Skeletal muscle tissue (tissue), 4 donors: Measurements from ENCODE around the gene PCK2. TPM values are rescaled to one million over a fixed set of nuclear protein-coding genes. Genes with fewer than 3 reads are reported as not detected.
A peak's percentile ranks its signal among the peaks of the same experiment; 100 is the strongest.

Source experiments
- H3K27ac ChIP-seq: one replicate; pipeline ENCODE4 v1.7.0; 2013; ENCODE audit warnings: mild to moderate bottlenecking, low read depth, low read length, inconsistent platforms
- H3K27me3 ChIP-seq, 3 donors: one replicate each; pipeline ENCODE4 v1.7.0; 2013; ENCODE audit warnings: low read length in 3 of 3; ENCODE audit not compliant: control insufficient read depth in 3 of 3, insufficient read depth in 3 of 3
- H3K36me3 ChIP-seq, 3 donors: one replicate each; pipeline ENCODE4 v1.7.0; 2013; ENCODE audit warnings: low read length in 3 of 3; ENCODE audit not compliant: control insufficient read depth in 3 of 3, insufficient read depth in 3 of 3
- H3K4me1 ChIP-seq, 3 donors: one replicate each; pipeline ENCODE4 v1.7.0; 2013; ENCODE audit warnings: low read length in 3 of 3, mild to moderate bottlenecking in 3 of 3; ENCODE audit not compliant: control insufficient read depth in 3 of 3, insufficient read depth in 3 of 3
- H3K4me3 ChIP-seq, 3 donors: one replicate each; pipeline ENCODE4 v1.7.0; 2013; ENCODE audit warnings: low read length in 3 of 3
- H3K9ac ChIP-seq, 3 donors: one replicate each; pipeline ENCODE4 v1.7.0; 2013; ENCODE audit warnings: low read length in 3 of 3, mild to moderate bottlenecking in 3 of 3, moderate library complexity in 2 of 3, low read depth in 1 of 3
- H3K9me3 ChIP-seq, 3 donors: one replicate each; pipeline ENCODE4 v1.7.0; 2013; ENCODE audit warnings: low read length in 3 of 3; ENCODE audit not compliant: control insufficient read depth in 3 of 3
- total RNA-seq: library from RNA; depleted of rRNA; stranded (reverse); fragments of >200 nt; gene quantifications from one replicate; pipeline ENCODE4 v1.2.3, GENCODE V29; 2014
- donor health status: Osteomylitis.

The PCK2 gene
- total RNA-seq, 1 donor from 2014 or later: 3.7 TPM

- peak within 1 kb of the TSS; percentile 97 for H3K27ac ChIP-seq
- peaks cover 25 to 31% (median 26%) of the 10 kb centered on the region in 3 donors for H3K36me3 ChIP-seq
- H3K27me3 ChIP-seq: no peaks in the 10 kb centered on the region
- peak within 1 kb of the TSS; percentile 88 to 100 (median 99) for H3K9ac ChIP-seq
- H3K4me3 ChIP-seq: peak within 1 kb of the TSS; percentile 93 to 98 (median 98)
- H3K9me3 ChIP-seq: no peaks in the 10 kb centered on the region
- H3K4me1 ChIP-seq: peaks cover 21 to 23% (median 21%) of the 10 kb centered on the region in 3 donors
These were observed 20.7 kb downstream of the PCK2 start, which contains the start of the genes DCAF11 and NRL for GRCh38 chr14:24114532-24115421. DCAF11 (plus strand) TSS chr14:24114777; CDS start chr14:24115595, 818 bp downstream. NRL (minus strand) TSS chr14:24114949; CDS start chr14:24082848, 32,101 bp downstream.

GRCh38 chr14:24115422-24116127 is 21.5 kb downstream of the PCK2 start:
- peaks cover 21 to 23% (median 21%) of the 10 kb centered on the region in 3 donors for H3K4me1 ChIP-seq
- H3K4me3 ChIP-seq: peak overlapping the region; percentile 85 to 98 (median 98)
- H3K27ac ChIP-seq: peak overlapping the region; percentile 97
- H3K9ac ChIP-seq: peak overlapping the region; percentile 88 to 100 (median 94)
- H3K27me3 ChIP-seq: no peaks in the 10 kb centered on the region
- no peaks in the 10 kb centered on the region for H3K9me3 ChIP-seq
- H3K36me3 ChIP-seq: peaks cover 30 to 36% (median 31%) of the 10 kb centered on the region in 3 donors

GRCh38 chr14:24116128-24116814 is 22.2 kb downstream of the PCK2 start:
- Histone ChIP-seq H3K4me3 (peak overlapping the region; percentile 85 to 98 (median 98)), H3K4me1 (peaks cover 21 to 23% (median 21%) of the 10 kb centered on the region in 3 donors), H3K27me3 (no peaks in the 10 kb centered on the region), H3K27ac (no peak overlapping the region), H3K36me3 (peaks cover 37 to 43% (median 38%) of the 10 kb centered on the region in 3 donors), H3K9me3 (no peaks in the 10 kb centered on the region), H3K9ac (peak overlapping the region; percentile 88 to 100 (median 94))

GRCh38 chr14:24117179-24117578 is 23.1 kb downstream of the PCK2 start:
- Histone ChIP-seq H3K9ac (peak overlapping the region in 1 of 3 donors; percentile 0), H3K27ac (no peak overlapping the region), H3K27me3 (no peaks in the 10 kb centered on the region), H3K4me1 (peaks cover 21 to 23% (median 21%) of the 10 kb centered on the region in 3 donors), H3K9me3 (no peaks in the 10 kb centered on the region), H3K4me3 (no peak overlapping the region), H3K36me3 (peaks cover 44 to 50% (median 44%) of the 10 kb centered on the region in 3 donors)

- H3K4me3 ChIP-seq: no peak overlapping the region
- H3K4me1 ChIP-seq: peaks cover 15 to 19% (median 17%) of the 10 kb centered on the region in 3 donors
- H3K9ac ChIP-seq: peak overlapping the region in 1 of 3 donors; percentile 3
- H3K27ac ChIP-seq: no peak overlapping the region
- peaks cover 59 to 66% (median 62%) of the 10 kb centered on the region in 3 donors for H3K36me3 ChIP-seq
- no peaks in the 10 kb centered on the region for H3K27me3 ChIP-seq
- H3K9me3 ChIP-seq: no peaks in the 10 kb centered on the region
These were observed 25.6 kb downstream of the PCK2 start for GRCh38 chr14:24119691-24120090.

GRCh38 chr14:24121210-24121609 is 27.1 kb downstream of the PCK2 start:
- H3K27ac ChIP-seq: no peak overlapping the region
- peaks cover 4 to 8% (median 6%) of the 10 kb centered on the region in 3 donors for H3K4me1 ChIP-seq
- H3K9me3 ChIP-seq: no peaks in the 10 kb centered on the region
- no peaks in the 10 kb centered on the region for H3K27me3 ChIP-seq
- peaks cover 59 to 66% (median 62%) of the 10 kb centered on the region in 3 donors for H3K36me3 ChIP-seq
- H3K9ac ChIP-seq: no peak overlapping the region
- H3K4me3 ChIP-seq: no peak overlapping the region

GRCh38 chr14:24122416-24122815 is 28.3 kb downstream of the PCK2 start:
- H3K36me3 ChIP-seq: peaks cover 57% of the 10 kb centered on the region in 3 donors
- no peak overlapping the region for H3K27ac ChIP-seq
- no peaks in the 10 kb centered on the region for H3K9me3 ChIP-seq
- no peaks in the 10 kb centered on the region for H3K4me1 ChIP-seq
- H3K9ac ChIP-seq: no peak overlapping the region
- H3K4me3 ChIP-seq: no peak overlapping the region
- H3K27me3 ChIP-seq: no peaks in the 10 kb centered on the region

GRCh38 chr14:24122898-24123297 is 28.8 kb downstream of the PCK2 start:
- Histone ChIP-seq H3K27me3 (no peaks in the 10 kb centered on the region), H3K36me3 (peaks cover 52 to 55% (median 54%) of the 10 kb centered on the region in 3 donors), H3K9ac (no peak overlapping the region), H3K9me3 (no peaks in the 10 kb centered on the region), H3K4me1 (no peaks in the 10 kb centered on the region), H3K4me3 (no peak overlapping the region), H3K27ac (no peak overlapping the region)
